ENCODE results near the gene TMSB15A. TPM values are rescaled to one million over a fixed set of nuclear protein-coding genes. Genes with fewer than 3 reads are reported as not detected.
"Not testable (repeated sequence)": the region's sequence is repeated elsewhere in the genome, so short reads cannot be mapped to it uniquely, and the experiment has no call there.

The TMSB15A gene
- not detected for total RNA-seq
- long read RNA-seq = 0 reads

DNA sequence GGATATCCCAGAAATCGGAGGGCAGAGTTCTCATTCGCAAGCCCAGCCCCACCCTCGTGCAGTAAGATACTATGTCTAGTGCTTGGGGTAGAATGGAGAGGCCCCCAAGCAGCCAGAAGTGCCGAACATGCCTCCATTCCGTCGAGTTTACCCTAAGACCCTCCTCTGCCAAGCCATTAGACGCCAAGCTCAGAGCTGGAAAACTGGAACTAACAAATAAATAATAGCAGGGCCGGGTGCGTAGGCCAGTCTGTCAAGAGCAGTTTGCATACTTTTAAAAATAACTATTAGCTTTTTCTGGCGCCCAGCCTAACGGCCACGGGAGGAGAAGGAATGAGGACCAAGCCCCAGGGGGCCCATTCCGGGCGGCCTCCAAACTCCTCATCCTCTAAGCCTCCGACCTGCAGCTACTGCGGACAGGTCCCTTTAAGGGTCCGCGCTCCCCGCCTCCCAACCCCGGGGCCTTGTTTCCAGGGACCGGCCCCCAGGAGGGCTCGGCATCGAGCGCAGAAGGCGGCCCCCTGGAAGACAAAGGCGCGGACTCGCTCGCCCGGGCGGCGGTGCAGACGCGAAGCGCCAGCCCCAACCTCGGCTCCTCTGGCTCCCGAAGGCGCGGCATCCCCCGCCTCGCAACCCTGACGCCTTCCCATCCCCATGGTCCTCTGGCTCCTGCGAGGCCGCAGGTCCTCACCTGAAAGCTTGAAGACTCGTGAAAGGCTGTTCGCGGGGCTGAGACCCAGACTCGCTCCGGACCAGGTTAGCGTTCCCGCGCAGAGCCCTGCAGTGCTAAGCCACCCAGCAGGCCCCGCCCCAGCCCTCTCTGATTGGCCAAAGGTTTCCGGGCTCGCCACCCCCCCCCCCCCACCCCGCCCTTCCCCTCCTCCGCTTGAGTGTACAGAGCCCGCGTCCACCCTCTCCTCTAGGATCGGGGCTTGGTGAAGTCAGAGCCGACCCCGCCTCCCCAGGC is at the start of gene TMSB15A:
Gene TMSB15A (minus strand): TSS at position 765 of the 967 bp plus-strand sequence.
- DNase-seq (peak; percentile 77), ATAC-seq (ENCODE audit: poor library complexity) (peak; percentile 91)
- intact Hi-C loops (cut with DNase I) = no loop called here

DNA sequence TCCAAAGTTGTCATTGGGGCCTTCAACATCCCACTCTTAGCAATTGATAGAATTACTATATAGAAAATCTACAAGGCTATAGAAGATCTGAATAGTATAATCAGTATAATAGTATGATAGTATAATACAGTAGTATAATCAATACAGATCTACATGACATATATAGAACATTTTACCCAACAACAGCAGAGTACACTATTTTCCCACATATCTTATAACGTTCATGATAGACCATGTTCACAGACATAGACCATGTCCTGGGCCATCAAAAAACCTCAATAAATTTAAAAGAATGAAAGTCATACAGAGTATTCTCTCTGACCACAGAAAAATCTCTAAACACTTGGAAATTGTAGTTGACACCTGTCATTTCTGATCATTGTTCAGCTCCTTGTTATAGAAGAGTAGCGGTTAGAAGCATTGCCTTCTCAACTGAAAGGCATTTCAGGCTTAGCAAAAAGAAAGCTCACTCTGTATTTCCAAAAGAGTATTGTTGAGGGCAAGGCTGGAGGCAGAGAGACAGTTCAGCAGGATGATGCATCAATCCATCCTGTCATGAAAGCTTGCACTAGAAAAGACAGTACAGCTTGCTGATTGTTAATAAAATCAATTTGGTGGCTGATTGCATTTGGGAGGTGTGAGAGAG is 44.0 kb upstream of the TMSB15A start:
- intact Hi-C loops (cut with DNase I) = no loop called here
- DNase-seq = no peak
- ATAC-seq (ENCODE audit: poor library complexity) = no peak

DNA sequence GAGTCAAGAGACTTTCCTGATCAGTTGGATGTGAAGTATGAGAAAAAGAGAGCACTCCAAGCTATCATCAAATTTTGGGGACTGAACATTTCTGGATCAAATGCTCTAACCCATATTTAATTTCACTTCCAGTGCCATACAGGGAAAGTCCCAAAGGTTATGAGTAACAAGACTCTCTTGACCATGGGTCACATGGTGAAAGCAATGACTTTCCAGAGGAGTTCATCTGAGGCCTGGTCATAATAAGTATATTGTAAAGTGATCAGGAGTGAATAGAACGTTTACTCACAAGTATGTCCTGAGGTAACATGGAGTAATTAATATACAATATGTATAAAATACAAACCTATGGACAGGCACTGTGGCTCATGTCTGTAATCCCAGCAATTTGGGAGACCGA is 42.1 kb upstream of the TMSB15A start:
- ATAC-seq (ENCODE audit: poor library complexity) = no peak
- intact Hi-C loops (cut with DNase I) = no loop called here
- no peak for DNase-seq

DNA sequence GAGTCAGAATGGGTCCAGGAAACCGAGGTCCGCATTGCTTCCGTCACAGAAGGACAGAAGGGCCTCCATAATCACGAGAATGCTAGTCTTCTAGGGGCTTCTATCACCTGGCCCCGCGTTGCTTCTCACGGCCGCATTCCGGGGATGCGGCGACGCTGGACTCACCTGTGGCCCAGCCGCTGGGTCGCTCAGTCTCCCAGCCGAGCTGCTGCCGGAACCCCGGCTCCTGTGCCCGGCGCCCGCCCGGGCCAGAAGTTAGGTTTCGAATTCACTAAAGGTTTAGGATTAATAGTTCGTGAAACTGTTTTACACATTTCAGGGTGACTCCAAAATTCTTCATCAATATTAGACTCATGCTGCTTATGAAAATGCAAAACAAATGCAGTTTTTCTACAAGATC is 31.7 kb upstream of the TMSB15A start:
- no peak for DNase-seq
- no peak for ATAC-seq (ENCODE audit: poor library complexity)
- intact Hi-C loops (cut with DNase I) = no loop called here

DNA sequence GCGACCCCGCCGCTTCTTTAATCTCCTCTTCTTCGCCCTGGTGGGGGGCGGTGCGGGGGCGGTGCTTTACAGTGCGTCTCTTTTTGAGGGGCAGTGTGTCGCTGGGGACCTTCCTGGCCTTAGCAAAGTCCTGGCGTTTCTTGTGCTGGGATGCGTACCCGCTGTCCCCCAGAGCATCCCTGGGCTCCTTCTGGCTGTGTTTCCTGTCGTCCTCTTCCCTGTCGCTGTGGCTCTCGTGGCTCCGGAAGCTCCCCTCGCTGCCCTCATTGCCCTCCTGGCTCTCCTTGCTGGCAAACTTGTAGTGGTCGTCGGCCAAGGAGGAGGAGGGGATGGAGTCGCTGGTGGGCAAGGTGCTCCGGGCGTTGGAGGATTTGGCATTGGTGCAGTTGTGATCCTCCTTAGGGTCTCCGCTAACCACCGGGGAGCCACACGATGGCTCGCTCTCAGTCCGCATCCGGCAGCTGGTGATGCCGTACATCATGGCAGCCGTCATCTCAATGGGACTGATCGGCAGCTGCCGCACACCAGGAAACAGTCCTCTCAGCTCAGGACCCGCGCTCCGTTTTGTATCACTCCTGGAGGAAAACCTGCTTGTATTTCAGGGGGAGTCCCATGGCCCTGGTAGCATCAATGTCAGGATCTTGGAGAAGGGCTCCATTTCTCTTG is 30.4 kb upstream of the TMSB15A start:
- intact Hi-C loops (cut with DNase I) = no loop called here
- DNase-seq (no peak), ATAC-seq (ENCODE audit: poor library complexity) (no peak)

DNA sequence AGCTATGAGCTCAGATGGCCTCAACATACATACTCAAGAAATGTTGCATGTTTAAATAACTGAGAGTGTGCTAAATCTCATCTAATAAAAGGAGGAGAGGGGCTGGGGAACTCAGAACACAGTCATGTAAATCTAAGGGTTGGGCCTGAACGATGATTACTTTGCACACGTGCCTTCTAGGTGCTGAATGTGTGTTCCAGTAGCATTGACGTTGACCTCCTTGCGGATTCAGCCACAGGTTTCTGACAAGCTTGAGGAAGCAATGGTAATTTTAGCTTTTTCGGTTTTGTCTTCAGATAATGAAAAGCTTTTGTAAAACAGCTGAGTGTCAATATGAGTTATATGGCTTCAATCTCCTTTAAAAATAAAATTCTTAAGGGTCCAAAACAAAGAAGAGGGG is 29.6 kb upstream of the TMSB15A start:
- DNase-seq; ATAC-seq (ENCODE audit: poor library complexity); intact Hi-C loops (cut with DNase I): not testable (repeated sequence)

DNA sequence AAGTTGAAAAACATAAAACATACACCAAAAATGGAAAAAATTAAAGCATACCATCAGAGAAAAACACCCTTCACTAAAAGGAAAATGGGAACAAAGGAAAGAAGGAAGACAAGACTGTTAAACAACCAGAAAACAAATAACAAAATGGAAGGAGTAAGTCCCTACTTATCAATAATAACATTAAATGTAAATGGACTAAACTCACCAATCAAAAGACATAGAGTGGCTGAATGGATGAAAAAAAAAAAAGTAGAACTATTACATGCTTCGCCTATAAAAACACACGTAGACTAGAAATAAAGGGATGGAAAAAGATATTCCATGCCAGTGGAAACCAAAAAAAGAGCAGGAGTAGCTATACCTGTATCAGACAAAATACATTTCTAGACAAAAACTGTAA is 19.4 kb upstream of the TMSB15A start:
- ATAC-seq (ENCODE audit: poor library complexity) (no peak), DNase-seq (no peak)
- intact Hi-C loops (cut with DNase I) = no loop called here

DNA sequence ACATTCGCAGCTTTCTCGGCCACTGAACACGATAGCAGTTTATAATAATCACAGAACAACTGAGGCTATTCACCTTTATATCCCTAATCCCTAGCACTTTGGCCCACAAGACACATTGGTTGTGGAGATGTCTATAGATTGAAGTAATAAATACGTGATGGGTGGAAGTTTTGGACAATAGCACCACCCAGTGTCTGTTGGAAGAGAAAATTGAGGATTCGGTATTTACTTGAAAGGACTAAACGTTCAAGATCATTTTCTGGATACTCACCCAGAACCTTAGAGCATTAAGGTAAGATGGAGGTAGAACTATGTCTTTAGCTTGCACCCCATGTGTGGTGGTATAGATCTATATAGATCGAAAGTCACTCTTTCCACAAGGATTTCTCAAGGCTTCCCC is 787 bp upstream of the TMSB15A start:
- intact Hi-C loops (cut with DNase I) = no loop called here
- ATAC-seq (ENCODE audit: poor library complexity) (no peak), DNase-seq (no peak)

DNA sequence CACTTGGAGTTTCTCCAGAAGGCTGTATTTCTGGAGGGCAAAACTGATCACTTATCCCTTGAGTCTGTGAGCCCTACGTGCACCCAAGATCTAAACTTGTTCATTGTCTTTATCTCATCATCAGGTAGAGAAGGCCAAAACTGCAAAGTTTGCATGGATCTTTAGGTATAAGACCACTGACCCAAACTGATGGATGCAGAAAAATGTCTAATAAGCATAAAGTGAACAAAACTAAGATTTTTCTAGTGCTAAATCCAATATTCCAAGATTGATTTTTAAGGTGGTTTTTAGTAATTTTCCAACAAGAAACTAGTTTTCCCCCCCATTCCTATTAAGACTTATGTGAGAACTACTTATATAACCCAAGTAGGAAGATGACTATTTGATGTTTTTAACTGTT is 2.0 kb downstream of the TMSB15A start:
- no peak for DNase-seq
- no peak for ATAC-seq (ENCODE audit: poor library complexity)
- intact Hi-C loops (cut with DNase I) = no loop called here

DNA sequence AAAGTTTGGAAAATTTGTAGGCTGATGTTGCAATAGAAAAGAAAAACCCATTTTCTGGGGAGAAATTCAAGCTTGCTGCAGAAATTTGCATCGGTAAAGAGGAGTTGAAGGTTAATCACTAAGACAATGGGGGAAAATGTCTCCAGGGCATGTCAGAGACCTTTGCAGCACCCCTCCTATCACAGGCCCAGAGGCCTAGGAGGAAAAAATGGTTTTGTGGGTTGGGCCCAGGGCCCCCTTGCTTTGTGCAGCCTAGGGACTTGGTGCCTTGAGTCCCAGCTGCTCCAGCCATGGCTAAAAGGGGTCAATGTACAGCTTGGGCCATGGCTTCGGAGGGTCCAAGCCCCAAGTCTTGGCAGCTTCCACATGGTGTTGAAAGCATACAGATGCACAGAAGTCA is 17.8 kb downstream of the TMSB15A start:
- no peak for ATAC-seq (ENCODE audit: poor library complexity)
- intact Hi-C loops (cut with DNase I) = no loop called here
- DNase-seq = no peak

DNA sequence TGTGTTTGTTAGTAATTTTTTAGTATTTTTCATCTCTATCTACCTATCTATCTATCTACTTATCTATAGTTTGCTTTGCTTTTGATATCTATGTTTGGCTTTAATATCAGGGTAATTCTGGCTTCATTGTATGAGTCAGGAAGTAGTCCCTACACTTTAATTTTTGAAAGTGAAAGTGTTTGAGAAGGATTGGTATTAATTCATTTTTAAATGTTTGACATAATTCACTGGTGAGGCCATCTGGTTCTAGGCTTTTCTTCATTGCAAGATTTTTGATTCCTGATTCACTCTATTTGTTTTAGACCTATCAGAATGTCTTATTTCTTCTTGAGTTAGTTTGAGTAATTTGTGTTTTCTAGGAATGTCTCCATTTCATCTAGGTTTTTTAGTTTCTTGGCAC is 24.8 kb downstream of the TMSB15A start:
- intact Hi-C loops (cut with DNase I) = no loop called here
- ATAC-seq (ENCODE audit: poor library complexity) (no peak), DNase-seq (no peak)

DNA sequence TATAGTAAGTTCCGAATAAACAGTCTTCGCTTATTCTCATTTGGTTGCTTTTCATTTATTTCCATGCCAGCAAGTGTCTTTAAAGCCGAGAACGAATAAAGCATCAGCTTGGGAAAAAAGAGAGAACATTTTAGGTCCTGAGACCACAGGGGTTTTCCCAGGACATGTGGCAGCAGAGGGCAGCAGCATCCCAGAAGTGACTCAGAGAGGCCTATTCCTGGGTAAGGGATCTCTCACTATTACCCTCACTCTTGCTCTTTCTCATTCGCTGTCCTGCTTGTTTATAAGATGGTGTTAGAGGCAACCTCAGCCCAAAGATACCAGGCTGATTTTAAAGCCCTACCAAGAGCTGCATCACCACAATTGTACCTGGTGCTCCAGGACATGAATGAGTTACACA is 37.8 kb downstream of the TMSB15A start:
- peak; percentile 36 for ATAC-seq (ENCODE audit: poor library complexity)
- DNase-seq; intact Hi-C loops (cut with DNase I): not testable (repeated sequence)

DNA sequence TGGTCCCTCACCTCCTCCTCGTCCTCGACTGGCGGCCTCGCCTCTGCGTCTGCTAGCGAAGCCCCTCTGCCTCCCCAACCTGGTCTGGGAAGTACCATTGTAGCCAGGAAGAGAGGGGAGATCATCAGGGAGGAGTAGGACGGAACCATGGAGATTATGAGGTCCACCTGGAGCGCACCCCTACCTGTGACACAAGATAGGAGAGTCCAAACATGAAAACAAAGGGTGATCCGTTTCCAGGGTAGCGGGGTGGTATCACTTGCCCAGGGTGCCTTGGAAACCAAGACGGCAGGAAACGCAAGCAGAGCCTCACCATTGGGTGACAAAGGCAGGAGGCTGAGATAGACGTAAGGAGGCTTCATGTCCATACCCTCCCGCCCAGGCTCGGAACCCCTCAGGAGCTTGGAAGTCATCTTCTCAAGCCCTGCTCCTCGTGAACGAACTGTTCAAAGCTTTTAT is 44.7 kb downstream of the TMSB15A start, which contains the start of gene TCP11X2:
Gene TCP11X2 (minus strand): TSS at position 51 of the 459 bp plus-strand sequence.
- DNase-seq; ATAC-seq (ENCODE audit: poor library complexity); intact Hi-C loops (cut with DNase I): not testable (repeated sequence)

DNA sequence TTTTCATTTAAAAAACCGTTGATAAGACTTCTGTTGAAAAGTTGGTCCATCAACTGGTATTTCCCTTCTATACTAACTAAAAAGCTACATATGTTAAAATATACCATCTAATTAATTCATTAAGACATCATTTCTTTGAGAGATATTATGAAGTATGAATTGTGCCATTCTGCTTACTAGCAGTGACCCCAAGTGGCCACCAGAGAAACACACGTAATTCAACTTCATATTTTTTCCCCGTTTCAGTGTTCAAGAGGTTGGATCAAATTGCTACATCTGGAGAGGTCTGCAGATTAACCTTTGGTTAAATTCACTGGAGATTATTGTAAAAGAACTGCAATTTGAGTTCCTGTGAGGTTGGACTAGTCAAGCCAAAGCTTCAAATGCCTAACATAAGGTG is 46.3 kb downstream of the TMSB15A start:
- ATAC-seq (ENCODE audit: poor library complexity); DNase-seq; intact Hi-C loops (cut with DNase I): not testable (repeated sequence)

Other genes with a start within 250 kb of the TMSB15A start
- not detected for gene NXF2B, start 76.7 kb downstream of the TMSB15A start, total RNA-seq
- not detected for gene TCP11X2, start 44.9 kb downstream of the TMSB15A start, total RNA-seq
- gene ARMCX5, start 82.8 kb upstream of the TMSB15A start, total RNA-seq = 3.1 TPM
- gene GPRASP1, start 134.7 kb upstream of the TMSB15A start, total RNA-seq = 3.8 TPM
- gene GPRASP2, start 195.7 kb upstream of the TMSB15A start, total RNA-seq = 11.1 TPM
- gene GPRASP3, start 204.0 kb upstream of the TMSB15A start, total RNA-seq = 4.8 TPM

All from Right ventricle myocardium superior (tissue), 1 donor.